ENCODE results near the gene PLPPR3.
"Not testable (repeated sequence)": the region's sequence is repeated elsewhere in the genome, so short reads cannot be mapped to it uniquely, and the experiment has no call there.

Gene PLPPR3

DNA sequence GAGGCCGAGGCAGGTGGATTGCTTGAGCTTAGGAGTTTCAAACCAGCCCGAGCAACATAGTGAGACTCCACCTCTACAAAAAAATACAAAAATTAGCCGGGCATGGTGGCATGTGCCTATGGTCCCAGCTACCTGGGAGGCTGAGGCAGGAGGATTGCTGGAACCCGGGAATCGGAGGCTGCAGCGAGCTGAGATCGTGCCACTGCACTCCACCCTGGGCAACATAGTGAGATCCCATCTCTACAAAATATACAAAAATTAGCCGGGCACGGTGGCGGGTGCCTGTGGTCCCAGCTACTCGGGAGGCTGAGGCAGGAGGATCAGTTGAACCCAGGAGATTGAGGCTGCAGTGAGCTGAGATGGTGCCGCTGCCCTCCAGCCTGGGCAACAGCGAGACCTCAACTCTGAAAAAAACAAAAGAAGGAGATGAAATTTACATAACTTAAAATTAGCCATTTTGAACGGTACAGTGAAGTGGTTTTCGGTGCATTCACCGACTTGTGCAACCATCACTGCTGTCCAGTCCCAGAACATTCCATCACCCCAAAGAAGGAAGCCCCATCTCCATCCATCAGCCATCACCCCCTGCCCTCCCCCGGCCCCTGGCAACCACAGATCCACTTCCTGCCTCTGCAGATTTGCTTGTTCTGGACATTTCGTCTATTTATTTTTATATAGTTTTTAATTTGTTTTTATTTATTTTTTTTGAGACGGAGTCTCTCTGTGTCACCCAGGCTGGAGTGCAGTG is 4.3 kb upstream of the PLPPR3 start:
- DNase-seq = no peak

DNA sequence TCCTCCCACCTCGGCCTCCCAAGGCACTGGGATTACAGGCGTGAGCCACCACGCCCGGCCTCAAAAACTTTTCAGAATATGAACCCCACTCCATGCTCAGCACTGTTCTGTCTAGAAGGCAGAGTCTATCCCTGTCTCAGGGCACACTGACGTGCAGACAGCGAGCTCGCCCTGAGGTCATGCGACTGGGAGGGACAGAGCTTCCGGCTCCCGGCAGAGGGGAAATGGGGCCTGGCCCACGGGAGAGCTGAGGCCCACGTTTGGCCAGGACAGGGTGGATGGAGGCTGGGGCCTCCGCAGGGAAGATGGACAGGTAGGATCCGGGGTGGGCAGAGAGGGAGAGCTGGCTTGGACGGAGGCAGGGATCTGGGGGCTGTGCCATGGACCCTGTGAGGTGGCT is 3.1 kb upstream of the PLPPR3 start:
- no peak for DNase-seq

DNA sequence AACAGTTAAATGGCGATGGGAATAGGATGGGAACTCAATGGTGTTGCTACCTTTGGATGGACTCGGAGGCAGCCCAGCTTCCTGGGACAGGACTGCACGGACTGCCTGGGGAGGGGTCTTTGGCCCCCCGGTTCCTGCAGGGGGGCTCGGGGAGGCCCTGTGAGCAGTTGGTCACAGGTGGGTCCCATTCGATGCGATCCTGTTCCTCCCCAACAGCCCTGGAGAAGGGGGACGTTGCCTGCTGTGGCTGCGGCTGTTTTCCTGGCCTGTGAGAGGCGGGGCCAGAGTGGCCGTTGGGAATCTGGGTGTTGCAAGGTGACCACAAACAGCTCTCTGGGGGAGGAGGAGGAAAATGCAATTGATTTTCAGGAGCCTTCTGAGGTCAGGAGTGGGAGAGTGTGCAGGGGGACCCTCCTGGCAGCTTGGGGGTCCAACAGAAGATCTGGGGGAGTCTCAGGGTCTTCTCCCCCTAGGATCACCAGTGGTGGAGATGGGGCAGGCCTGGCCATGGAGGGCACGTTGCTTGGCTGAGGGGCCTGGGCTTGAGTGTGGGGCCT is 1.9 kb upstream of the PLPPR3 start:
- no peak for DNase-seq

DNA sequence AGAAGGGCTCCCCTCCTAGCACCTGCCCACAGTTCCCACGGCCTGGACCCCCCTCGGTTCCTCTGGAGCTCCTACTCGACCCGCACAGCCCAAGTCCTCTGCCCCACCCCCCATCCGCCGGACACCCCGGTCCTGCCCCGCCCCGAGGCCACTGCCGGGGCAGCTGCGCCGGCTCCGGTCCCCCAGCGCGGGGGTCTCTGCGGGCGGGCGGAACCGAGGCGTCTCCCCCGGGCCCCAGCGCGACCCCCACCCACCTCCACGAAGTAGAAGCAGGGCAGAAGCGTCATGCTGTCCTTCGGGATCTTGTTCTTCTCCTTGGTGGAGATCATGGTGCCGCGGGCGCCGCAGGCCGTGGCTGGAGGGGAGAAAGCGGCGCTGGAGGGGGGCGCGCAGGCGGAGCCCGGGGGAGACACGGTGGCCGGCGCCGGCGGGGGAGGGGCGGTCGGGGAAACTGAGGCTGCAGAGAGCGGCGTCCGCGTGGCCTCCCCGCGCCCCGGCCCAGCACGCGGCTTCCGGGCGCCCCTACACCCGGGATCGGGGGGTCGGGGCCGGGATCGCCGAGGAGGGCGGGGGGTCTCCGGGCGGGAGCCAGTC is 427 bp downstream of the PLPPR3 start:
- no peak for DNase-seq

DNA sequence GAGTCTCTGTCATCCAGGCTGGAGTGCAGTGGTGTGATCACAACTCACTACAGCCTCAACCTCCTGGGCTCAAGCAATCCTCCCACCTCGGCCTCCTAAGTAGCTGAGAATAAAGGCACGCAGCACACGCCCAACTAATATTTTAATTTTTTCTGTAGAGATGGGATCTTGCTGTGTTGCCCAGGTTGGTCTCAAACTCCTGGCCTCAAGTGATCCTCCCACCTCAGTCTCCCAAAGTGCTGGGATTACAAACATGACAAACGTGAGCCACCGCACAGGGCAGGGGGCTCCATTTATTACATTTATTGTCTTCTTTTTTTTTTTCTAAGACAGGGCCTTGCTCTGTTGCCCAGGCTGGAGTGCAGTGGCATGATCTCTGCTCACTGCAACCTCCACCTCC is 1.5 kb downstream of the PLPPR3 start:
- not testable (repeated sequence) for DNase-seq

DNA sequence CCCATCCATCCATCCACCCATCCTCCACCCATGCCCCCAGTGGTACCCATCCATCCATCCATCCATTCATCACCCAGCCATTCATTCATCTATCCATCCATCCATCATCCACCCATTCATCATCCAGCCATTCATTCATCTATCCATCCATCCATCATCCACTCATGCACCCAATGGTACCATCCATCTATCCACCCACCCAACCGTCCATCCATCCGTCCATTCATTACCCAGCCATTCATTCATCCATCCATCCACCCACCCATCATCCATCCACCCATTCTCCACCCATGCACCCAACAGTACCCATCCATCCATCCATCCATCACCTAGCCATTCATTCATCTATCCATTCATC is 5.3 kb downstream of the PLPPR3 start:
- DNase-seq = no peak

DNA sequence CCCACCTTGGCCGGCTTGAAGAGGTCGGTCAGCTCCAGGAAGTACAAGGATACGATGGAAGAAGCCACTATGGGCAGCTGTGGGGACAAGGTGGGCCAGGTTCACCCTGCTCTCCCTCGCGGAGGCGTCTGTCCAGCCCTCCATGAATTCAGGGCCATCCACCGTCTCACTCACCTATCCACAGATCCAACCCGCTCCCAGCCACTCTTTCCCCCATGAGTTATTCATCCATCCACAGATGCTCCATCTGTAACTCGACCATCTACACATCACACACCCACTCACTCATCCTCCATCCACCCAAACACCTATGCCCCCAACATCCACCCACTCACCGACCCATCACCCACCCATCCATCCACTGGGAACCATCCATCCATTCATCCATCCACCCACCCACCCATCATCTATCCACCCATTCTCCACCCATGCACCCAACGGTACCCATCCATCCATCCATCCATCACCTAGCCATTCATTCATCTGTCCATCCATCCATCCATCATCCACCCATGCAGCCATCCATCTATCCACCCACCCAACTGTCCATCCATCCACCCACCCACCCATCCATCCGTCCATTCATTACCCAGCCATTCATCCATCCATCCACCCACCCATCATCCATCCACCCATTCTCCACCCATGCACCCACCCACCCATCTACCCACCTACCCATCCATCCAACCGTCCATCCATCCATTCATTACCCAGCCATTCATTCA is 5.8 kb downstream of the PLPPR3 start:
- no peak for DNase-seq

DNA sequence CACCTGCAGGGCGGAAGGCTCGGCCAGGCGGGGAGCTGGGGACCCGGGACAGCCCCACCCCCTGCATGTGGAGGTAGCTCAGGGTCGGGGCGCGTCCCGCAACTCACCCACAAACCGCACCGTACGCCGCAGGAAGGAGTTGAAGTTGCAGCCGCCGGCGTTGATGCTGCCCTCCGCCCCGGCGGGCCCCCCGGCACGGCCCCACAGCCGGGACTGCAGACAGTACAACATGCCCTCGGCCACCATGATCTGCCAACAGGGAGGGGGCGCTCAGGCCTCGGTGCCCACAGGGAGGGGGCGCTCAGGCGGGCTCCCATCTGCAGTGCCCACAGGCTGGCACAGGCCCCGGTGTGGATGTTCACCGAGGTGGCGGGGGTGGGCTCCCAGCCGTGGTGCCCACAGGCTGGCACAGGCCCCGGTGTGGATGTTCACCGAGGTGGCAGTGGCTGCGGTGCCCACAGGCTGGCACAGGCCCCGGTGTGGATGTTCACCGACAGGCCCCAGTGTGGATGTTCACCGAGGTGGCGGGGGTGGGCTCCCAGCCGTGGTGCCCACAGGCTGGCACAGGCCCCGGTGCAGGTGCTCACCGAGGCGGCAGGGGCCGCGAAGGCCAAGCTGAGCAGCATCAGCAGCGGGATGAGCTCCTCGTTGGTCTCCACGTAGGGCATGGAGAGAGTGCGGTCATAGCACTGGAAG is 6.5 kb downstream of the PLPPR3 start:
- no peak for DNase-seq

DNA sequence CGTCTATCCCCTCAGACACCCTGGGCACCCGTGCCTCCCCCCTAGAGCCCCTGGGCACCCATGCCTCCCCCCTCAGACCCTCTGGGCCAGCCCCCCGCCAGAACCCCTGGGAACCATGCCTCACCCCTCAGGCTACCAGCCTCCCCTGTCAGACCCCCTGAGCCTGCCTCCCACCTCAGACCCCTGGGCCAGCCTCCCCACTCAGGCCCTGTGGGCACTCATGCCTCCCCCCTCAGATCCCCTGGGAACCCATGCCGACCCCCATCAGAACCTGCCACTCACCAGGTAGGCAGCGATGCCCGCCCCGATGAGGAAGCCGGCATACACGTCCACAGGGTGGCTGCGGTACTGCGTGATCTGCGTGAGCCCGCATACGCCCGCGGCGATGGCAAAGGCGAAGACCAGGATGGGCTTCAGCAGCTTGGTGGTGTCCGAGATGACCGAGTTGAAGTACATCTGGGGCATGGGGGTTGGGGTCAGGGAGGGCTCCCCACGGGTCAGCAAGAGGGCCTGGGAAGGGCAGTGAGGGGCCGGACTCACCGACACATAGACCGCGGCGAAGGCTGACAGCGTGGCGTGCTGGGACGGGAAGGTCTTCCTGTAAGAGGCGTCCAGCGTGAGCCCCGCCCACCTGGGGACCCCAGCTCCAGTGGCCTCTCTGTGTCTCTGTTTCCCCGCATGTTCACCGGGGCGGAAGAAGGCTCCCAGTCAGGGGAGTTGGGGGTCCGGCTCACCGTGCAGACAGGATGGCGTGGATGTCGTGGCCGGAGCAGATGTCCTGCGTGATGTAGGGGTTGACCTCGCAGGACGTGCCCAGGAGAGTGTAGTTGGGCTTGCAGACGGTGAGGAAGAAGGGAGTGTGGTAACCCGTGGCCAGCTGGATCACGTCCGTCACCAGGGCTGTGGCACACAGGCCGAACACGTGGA is 7.3 kb downstream of the PLPPR3 start:
- no peak for DNase-seq

DNA sequence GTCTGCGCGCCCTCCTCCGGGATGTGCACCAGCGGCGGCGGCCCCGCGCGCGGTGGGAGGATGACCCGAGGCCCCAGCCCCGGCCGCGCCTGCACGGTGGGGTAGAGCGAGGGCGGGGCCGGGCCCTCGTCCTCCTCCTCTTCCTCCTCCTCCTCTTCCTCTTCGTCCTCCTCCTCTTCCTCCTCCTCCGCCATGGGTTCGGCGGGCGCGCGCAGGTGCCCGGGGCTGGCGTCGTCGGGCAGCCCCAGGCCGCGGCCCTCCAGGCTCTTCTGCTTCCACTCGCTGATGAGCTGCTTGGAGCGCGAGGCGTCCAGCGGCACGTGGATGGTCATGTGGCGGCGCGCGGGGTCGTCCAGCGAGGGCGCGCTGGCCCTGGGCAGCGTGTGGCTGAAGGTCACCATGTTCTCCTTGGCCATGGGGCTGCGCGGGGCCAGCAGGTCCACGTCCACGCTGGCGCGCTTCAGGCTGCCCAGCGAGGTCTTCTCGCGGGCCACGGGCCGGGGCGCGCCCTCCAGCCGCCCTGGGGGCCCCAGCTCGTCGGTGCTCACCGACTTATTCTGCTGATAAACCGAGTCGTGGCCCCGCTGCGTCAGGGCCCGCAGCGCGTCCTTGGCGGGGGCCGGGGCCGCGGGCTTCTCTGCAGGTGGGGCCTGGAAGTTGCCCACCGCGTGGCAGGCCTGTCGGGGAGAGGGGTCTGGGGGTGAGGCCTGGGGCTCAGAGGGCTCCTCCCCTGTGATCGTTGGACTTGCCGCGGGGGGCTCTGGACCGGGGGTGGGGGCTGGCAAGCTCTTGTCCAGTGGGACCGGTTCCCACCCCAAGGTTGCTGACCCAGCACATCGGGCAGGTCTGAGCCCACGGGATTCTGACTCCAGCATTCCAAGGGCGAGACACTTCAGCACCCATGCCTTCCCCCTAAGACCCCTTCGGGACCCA is 8.3 kb downstream of the PLPPR3 start:
- DNase-seq = no peak

DNA sequence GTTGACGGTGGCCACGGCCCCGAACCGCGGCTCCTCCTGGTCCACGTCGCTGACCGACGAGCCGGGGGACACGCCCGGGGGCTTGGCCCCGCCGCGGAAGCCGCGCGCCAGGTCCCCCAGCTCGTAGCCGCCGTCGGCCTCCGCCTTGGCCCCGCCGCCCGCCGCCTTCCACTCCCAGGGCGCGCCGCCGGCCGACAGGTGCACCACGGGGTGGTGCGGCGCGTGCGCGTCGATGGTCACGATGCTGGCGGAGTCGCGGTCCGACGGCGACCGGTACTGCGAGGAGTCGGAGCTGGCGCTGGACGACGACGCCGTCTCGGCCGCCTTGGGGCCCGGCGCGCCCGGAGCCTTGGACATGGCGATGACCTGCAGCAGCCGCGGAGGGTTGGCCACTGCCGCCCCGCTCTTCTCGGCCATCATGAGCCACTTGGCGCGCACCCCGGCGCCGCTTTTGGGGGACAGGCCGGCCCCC is 9.0 kb downstream of the PLPPR3 start:
- DNase-seq = no peak

DNA sequence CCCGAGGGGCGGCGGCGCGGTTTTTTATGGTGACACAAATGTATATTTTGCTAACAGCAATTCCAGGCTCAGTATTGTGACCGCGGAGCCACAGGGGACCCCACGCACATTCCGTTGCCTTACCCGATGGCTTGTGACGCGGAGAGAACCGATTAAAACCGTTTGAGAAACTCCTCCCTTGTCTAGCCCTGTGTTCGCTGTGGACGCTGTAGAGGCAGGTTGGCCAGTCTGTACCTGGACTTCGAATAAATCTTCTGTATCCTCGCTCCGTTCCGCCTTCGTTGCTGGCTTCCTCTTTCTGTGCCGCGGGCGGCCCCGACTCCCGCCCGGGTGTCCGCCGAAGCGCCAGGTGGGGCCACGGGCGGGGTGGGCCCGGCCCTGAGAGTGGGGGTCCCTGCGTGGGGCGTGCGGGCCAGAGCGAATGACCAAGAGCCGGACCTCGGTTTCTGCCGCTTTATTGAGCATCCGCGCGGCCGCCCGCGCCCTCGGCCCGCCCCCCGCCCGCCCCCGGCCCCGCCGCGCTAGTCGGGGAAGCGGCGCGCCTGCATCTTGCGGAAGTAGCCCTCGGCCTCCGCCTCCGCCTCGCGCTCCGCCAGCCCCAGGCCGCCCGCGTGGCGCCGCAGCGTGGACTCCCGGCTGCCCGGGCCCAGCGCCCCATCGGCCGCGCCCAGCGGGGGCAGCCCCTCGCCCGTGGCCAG is 9.6 kb downstream of the PLPPR3 start:
- DNase-seq = no peak

DNA sequence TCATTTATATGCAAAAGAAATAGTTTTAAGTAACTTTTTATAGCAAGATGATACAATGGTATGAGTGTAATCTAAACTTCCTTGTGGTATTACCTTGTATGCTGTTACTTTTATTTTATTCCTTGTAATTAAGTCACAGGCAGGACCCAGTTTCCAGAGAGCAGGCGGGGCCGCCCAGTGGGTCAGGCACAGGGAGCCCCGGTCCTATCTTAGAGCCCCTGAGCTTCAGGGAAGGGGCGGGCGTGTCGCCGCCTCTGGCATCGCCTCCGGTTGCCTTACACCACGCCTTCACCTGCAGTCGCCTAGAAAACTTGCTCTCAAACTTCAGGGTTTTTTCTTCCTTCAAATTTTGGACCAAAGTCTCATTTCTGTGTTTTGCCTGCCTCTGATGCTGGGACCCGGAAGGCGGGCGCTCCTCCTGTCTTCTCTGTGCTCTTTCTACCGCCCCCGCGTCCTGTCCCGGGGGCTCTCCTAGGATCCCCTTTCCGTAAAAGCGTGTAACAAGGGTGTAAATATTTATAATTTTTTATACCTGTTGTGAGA is 10.2 kb downstream of the PLPPR3 start:
- no peak for DNase-seq

DNA sequence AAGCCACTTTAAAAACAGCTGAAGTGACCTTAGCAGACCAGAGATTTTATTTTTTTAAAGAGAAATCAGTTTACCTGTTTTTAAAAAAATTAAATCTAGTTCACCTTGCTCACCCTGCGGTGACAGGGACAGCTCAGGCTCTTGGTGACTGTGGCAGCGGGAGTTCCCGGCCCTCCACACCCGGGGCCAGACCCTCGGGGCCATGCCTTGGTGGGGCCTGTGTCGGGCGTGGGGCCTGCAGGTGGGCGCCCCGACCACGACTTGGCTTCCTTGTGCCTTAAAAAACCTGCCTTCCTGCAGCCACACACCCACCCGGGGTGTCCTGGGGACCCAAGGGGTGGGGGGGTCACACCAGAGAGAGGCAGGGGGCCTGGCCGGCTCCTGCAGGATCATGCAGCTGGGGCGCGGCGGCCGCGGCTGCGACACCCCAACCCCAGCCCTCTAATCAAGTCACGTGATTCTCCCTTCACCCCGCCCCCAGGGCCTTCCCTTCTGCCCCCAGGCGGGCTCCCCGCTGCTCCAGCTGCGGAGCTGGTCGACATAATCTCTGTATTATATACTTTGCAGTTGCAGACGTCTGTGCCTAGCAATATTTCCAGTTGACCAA is 10.8 kb downstream of the PLPPR3 start:
- DNase-seq = no peak

DNA sequence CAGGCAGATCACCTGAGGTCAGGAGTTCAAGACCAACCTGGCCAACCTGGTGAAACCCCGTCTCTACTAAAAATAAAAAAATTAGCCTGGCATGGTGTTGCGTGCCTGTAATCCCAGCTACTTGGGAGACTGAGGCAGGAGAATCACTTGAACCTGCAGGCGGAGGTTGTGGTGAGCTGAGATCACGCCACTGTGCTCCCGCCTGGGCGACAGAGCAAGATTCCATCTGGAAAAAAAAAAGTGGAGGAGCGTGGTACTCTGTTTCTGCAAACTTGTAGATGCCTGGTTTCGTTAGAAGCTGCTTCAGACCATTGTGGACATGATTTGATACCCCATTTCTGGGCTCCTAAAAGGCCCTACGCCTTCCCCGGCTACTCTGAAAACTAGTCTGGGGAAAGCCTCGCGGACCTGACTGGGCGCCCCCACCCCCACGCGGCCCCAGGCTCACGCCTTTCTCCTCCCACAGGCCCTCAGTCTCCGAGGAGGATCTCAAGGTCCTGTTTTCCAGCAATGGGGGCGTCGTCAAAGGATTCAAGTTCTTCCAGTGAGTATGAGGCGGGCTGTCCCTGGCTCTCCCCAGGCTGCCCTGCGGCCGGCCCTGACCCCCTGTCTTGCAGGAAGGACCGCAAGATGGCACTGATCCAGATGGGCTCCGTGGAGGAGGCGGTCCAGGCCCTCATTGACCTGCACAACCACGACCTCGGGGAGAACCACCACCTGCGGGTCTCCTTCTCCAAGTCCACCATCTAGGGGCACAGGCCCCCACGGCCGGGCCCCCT is 11.5 kb downstream of the PLPPR3 start:
- no peak for DNase-seq

DNA sequence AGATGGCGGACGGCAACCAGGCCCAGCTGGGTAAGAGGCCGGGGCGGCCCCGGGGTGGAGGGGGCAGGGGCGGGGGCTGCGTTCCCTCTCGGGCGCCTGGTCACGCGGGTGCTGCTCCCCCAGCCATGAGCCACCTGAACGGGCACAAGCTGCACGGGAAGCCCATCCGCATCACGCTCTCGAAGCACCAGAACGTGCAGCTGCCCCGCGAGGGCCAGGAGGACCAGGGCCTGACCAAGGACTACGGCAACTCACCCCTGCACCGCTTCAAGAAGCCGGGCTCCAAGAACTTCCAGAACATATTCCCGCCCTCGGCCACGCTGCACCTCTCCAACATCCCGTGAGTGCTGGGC is 13.4 kb downstream of the PLPPR3 start:
- DNase-seq = no peak

DNA sequence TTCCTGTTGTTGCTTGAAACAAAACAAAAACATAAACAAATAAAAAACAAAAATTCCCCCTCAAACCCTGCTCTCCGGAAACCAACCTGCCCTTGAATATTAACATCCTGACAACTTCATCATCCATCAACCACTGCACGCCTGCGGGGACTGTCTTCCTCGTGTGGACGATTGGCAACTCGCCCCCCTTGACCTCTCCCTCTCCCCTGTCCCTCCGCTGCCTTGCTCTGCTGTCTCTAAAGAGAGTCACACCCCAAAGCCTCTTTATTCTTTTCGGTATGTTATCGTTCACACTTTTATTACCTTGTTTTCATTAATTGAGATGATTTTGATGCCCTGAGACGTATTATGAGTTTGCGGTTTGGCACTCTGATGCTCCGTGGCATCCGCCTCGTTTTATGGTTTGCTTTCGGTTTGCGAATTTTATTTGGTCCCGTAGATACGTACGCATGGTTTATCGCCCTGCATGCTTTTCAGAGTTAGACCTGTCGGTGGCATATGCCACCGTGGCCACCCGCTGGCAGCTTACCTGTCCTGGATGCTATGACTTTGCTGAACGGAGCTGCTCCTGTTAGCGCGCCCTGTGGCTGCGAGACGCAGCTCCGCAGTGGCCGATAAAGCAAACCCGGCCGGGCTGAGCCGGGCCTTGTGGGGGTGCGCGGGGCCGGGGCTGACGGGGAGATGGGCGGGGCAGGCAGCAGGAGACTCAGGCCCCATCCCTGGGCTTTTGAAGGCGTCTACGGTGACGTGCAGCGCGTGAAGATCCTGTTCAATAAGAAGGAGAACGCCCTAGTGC is 13.9 kb downstream of the PLPPR3 start:
- no peak for DNase-seq
